OCI-LY1 (cell line): ENCODE results near the gene PARD3B.

Experiments
- H2AFZ ChIP-seq: fragments of 200-600 bp; sonication (generic), shearing (Covaris generic); 2 replicates; pipeline ENCODE4 v1.6.0; 2014; ENCODE audit warnings: antibody characterized with exemption, mild to moderate bottlenecking, low read length
- H3F3A ChIP-seq: fragments of 200-600 bp; sonication (generic), shearing (Covaris generic); 2 replicates; pipeline ENCODE4 v1.6.0; 2014; ENCODE audit warnings: mild to moderate bottlenecking, antibody characterized with exemption, low read length, moderate library complexity; ENCODE audit not compliant: insufficient read depth
- H3K27ac ChIP-seq: fragments of 200-600 bp; sonication (generic); 2 replicates; pipeline ENCODE4 v1.5.1; 2014; ENCODE audit warnings: low read length, mixed run types, mild to moderate bottlenecking, low read depth; ENCODE audit not compliant: poor library complexity, severe bottlenecking
- H3K27me3 ChIP-seq: fragments of 200-600 bp; sonication (generic); 2 replicates; pipeline ENCODE4 v1.6.0; 2014; ENCODE audit warnings: antibody characterized with exemption, mild to moderate bottlenecking, low read length, moderate library complexity; ENCODE audit not compliant: insufficient read depth
- H3K36me3 ChIP-seq: fragments of 200-600 bp; sonication (generic); 2 replicates; pipeline ENCODE4 v1.6.1; 2014; ENCODE audit warnings: mild to moderate bottlenecking, antibody characterized with exemption, low read length, moderate library complexity, mixed read lengths; ENCODE audit not compliant: insufficient read depth
- H3K4me1 ChIP-seq: fragments of 200-600 bp; sonication (generic); 2 replicates; pipeline ENCODE4 v1.5.1; 2014; ENCODE audit warnings: mild to moderate bottlenecking, low read length, moderate library complexity; ENCODE audit not compliant: insufficient read depth, severe bottlenecking
- H3K4me2 ChIP-seq: fragments of 200-600 bp; sonication (generic), shearing (Covaris generic); 2 replicates; pipeline ENCODE4 v1.6.1; 2014; ENCODE audit warnings: low read length
- H3K4me3 ChIP-seq: fragments of 200-600 bp; sonication (generic); 2 replicates; pipeline ENCODE4 v1.5.1; 2014; ENCODE audit warnings: low read length, low read depth, mild to moderate bottlenecking, mixed read lengths; ENCODE audit not compliant: poor library complexity, severe bottlenecking
- H3K79me2 ChIP-seq: fragments of 200-600 bp; shearing (Covaris generic); 2 replicates; pipeline ENCODE4 v1.6.1; 2016; ENCODE audit warnings: mixed run types, low read length, mixed read lengths; ENCODE audit not compliant: insufficient read depth
- H3K9ac ChIP-seq: fragments of 200-600 bp; sonication (generic), shearing (Covaris generic); 2 replicates; pipeline ENCODE4 v1.6.1; 2014; ENCODE audit warnings: mild to moderate bottlenecking, low read length, mixed read lengths
- H3K9me2 ChIP-seq: fragments of 200-600 bp; sonication (generic), shearing (Covaris generic); 2 replicates; pipeline ENCODE4 v1.6.1; 2014; ENCODE audit warnings: low read depth, mild to moderate bottlenecking, low read length, mixed read lengths
- H3K9me3 ChIP-seq: fragments of 200-600 bp; shearing (Covaris generic); 2 replicates; pipeline ENCODE4 v1.6.1; 2014; ENCODE audit warnings: low read length, mixed read lengths
- H4K20me1 ChIP-seq: fragments of 200-600 bp; sonication (generic), shearing (Covaris generic); 2 replicates; pipeline ENCODE4 v1.6.0; 2016; ENCODE audit warnings: mild to moderate bottlenecking, low read length; ENCODE audit not compliant: insufficient read depth
- EZH2 ChIP-seq: fragments of 200-600 bp; sonication (generic), shearing (Covaris generic); IDR thresholded peaks from 2 replicates; pipeline ENCODE4 v1.8.0; 2017; ENCODE audit warnings: borderline replicate concordance, mixed run types, mild to moderate bottlenecking, antibody characterized with exemption, low read length, moderate library complexity, mixed read lengths
- TF ChIP-seq, protein P1 (sequence below): fragments of 200-600 bp; sonication (generic), shearing (Covaris generic); IDR thresholded peaks from 2 replicates; pipeline ENCODE4 v1.5.1; 2017; ENCODE audit warnings: mild to moderate bottlenecking, antibody characterized with exemption, low read length, moderate library complexity, mixed read lengths

PARD3B gene

DNA sequence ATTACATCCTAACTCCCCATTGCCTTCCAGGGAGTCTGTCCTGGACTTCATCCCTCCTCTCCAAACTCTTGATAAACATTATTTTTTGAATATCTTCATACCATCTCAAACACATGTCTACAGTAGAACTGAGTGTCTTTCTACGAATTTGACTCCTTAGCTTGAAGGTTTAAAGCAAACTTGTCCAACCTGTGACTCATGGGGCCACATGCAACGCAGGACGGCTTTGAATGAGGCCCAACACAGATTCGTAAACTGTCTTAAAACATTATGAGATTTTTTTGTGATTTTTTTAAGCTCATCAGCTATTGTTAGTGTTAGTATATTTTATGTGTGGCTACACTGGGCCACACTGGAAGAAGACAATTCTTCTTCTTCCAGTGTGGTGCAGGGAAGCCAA is 98.1 kb downstream of the PARD3B start:
- TF ChIP-seq, protein P1, sequence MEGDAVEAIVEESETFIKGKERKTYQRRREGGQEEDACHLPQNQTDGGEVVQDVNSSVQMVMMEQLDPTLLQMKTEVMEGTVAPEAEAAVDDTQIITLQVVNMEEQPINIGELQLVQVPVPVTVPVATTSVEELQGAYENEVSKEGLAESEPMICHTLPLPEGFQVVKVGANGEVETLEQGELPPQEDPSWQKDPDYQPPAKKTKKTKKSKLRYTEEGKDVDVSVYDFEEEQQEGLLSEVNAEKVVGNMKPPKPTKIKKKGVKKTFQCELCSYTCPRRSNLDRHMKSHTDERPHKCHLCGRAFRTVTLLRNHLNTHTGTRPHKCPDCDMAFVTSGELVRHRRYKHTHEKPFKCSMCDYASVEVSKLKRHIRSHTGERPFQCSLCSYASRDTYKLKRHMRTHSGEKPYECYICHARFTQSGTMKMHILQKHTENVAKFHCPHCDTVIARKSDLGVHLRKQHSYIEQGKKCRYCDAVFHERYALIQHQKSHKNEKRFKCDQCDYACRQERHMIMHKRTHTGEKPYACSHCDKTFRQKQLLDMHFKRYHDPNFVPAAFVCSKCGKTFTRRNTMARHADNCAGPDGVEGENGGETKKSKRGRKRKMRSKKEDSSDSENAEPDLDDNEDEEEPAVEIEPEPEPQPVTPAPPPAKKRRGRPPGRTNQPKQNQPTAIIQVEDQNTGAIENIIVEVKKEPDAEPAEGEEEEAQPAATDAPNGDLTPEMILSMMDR = no peak
- TF ChIP-seq EZH2 = no peak
- Histone ChIP-seq H3K9me2 (no peaks in the 10 kb centered on the region), H3K4me1 (no peaks in the 10 kb centered on the region), H3K36me3 (no peaks in the 10 kb centered on the region), H3K9me3 (no peaks in the 10 kb centered on the region), H3F3A (no peaks in the 10 kb centered on the region), H3K27me3 (no peaks in the 10 kb centered on the region), H3K27ac (no peak overlapping the region), H2AFZ (no peak overlapping the region), H3K4me2 (no peak overlapping the region), H4K20me1 (no peaks in the 10 kb centered on the region), H3K9ac (no peak overlapping the region), H3K79me2 (no peaks in the 10 kb centered on the region), H3K4me3 (no peak overlapping the region)

- H3K9me3 ChIP-seq = no peaks in the 10 kb centered on the region
- no peak overlapping the region for H3K4me3 ChIP-seq
- no peaks in the 10 kb centered on the region for H3F3A ChIP-seq
- H3K4me2 ChIP-seq = no peak overlapping the region
- no peaks in the 10 kb centered on the region for H3K36me3 ChIP-seq
- H4K20me1 ChIP-seq = no peaks in the 10 kb centered on the region
- no peak overlapping the region for H2AFZ ChIP-seq
- no peaks in the 10 kb centered on the region for H3K27me3 ChIP-seq
- H3K79me2 ChIP-seq = no peaks in the 10 kb centered on the region
- H3K27ac ChIP-seq = no peak overlapping the region
- no peaks in the 10 kb centered on the region for H3K9me2 ChIP-seq
- no peak overlapping the region for H3K9ac ChIP-seq
- no peaks in the 10 kb centered on the region for H3K4me1 ChIP-seq
- TF ChIP-seq, protein P1 = no peak
Measured at GRCh38 chr2:204645018-204645773, 99.9 kb downstream of the PARD3B start.

GRCh38 chr2:204647626-204648025 is 102.4 kb downstream of the PARD3B start:
- no peaks in the 10 kb centered on the region for H3K36me3 ChIP-seq
- H2AFZ ChIP-seq = no peak overlapping the region
- no peak overlapping the region for H3K9ac ChIP-seq
- no peaks in the 10 kb centered on the region for H3F3A ChIP-seq
- TF ChIP-seq EZH2 = no peak
- TF ChIP-seq, protein P1 = no peak
- H4K20me1 ChIP-seq = no peaks in the 10 kb centered on the region
- no peak overlapping the region for H3K4me2 ChIP-seq
- H3K27ac ChIP-seq = no peak overlapping the region
- no peaks in the 10 kb centered on the region for H3K9me3 ChIP-seq
- no peaks in the 10 kb centered on the region for H3K27me3 ChIP-seq
- H3K79me2 ChIP-seq = no peaks in the 10 kb centered on the region
- H3K9me2 ChIP-seq = no peaks in the 10 kb centered on the region
- H3K4me3 ChIP-seq = no peak overlapping the region
- H3K4me1 ChIP-seq = no peaks in the 10 kb centered on the region
